Mucosa of descending colon (tissue), 3 donors: ENCODE results near the gene PRKAR1B. TPM values are rescaled to one million over a fixed set of nuclear protein-coding genes. Genes with fewer than 3 reads are reported as not detected.

Source experiments
- ATAC-seq: fragments of 200-7000 bp; cut with Tn5 transposase; one replicate; pipeline ENCODE4 v1.9.1; 2020; ENCODE audit warnings: mild to moderate bottlenecking, moderate library complexity
- DNase-seq, 3 donors: peaks; one replicate each; pipeline ENCODE4 v3.0.0-alpha.2; 2020
- H3K36me3 ChIP-seq: fragments of 200-600 bp; one replicate; pipeline ENCODE4 v1.8.0; 2021; ENCODE audit warnings: low read depth, mild to moderate bottlenecking
- H3K4me1 ChIP-seq: fragments of 200-600 bp; one replicate; pipeline ENCODE4 v1.8.0; 2021; ENCODE audit warnings: low read depth, mild to moderate bottlenecking
- H3K4me3 ChIP-seq: fragments of 200-600 bp; one replicate; pipeline ENCODE4 v1.8.0; 2021; ENCODE audit warnings: mild to moderate bottlenecking
- H3K9me3 ChIP-seq: fragments of 200-600 bp; one replicate; pipeline ENCODE4 v1.8.0; 2021; ENCODE audit warnings: mild to moderate bottlenecking
- CTCF ChIP-seq: fragments of 200-600 bp; IDR thresholded peaks from one replicate; pipeline ENCODE4 v1.8.0; 2022; ENCODE audit warnings: antibody characterized with exemption, mild to moderate bottlenecking
- intact Hi-C, 2 donors: fragments of 100-400 bp; cut with DNase I in 1 of 2; cut with micrococcal nuclease in 1 of 2; formaldehyde crosslinking; loops; one replicate each; pipeline versions ENCODE4 v1.11.0 to v1.11.1; 2022; cut with DNase I, micrococcal nuclease
- total RNA-seq, 3 donors: library from RNA; stranded (reverse); fragmentation: NEBNext Ultra II Directional in 2 of 3; extraction: Animal tissue kit (Norgen Biotek cat#: 25700) in 2 of 3; gene quantifications; one replicate each; pipeline versions ENCODE4 v1.2.1 to v1.2.4, GENCODE V29; 2021 to 2023
- donor health status: DM: no; HTN: no; CAD: no; lungs with moderate emphysema.
- donor health status: DM: no; HTN: no; CAD: no.
- donor health status: DM: no; HTN: yes; CAD: no.

PRKAR1B gene
- total RNA-seq, 3 donors from 2014 or later, result 10.1 to 24.5 (median 24.4) TPM

GRCh38 chr7:595621-596010, 131.5 kb downstream of the PRKAR1B start:
- ATAC-seq, result no peak
- Histone ChIP-seq H3K36me3 (no peaks in the 10 kb centered on the region), H3K9me3 (no peaks in the 10 kb centered on the region), H3K4me1 (no peaks in the 10 kb centered on the region), H3K4me3 (no peak overlapping the region)
- no peak for DNase-seq
- intact Hi-C loops, result no loop called here
- TF ChIP-seq CTCF, result no peak

- no peak for ATAC-seq
- intact Hi-C loops, result no loop called here
- TF ChIP-seq CTCF, result no peak
- H3K36me3 ChIP-seq, result no peaks in the 10 kb centered on the region
- H3K9me3 ChIP-seq, result no peaks in the 10 kb centered on the region
- no peak overlapping the region for H3K4me3 ChIP-seq
- DNase-seq, result peak in 1 of 3 donors; percentile 44
- no peaks in the 10 kb centered on the region for H3K4me1 ChIP-seq
These were observed 132.0 kb downstream of the PRKAR1B start for GRCh38 chr7:594920-595620.

- ATAC-seq, result no peak
- no peaks in the 10 kb centered on the region for H3K4me1 ChIP-seq
- H3K36me3 ChIP-seq, result no peaks in the 10 kb centered on the region
- DNase-seq, result no peak
- H3K4me3 ChIP-seq, result no peak overlapping the region
- H3K9me3 ChIP-seq, result no peaks in the 10 kb centered on the region
- no peak for TF ChIP-seq CTCF
- intact Hi-C loops, result no loop called here
These were observed 132.7 kb downstream of the PRKAR1B start for GRCh38 chr7:594212-594913.

- Histone ChIP-seq H3K9me3 (no peaks in the 10 kb centered on the region), H3K36me3 (no peaks in the 10 kb centered on the region), H3K4me3 (no peak overlapping the region), H3K4me1 (no peaks in the 10 kb centered on the region)
- intact Hi-C loops, result no loop called here
- TF ChIP-seq CTCF, result no peak
- DNase-seq (no peak), ATAC-seq (no peak)
These were observed 133.6 kb downstream of the PRKAR1B start for GRCh38 chr7:593324-594115.

- DNase-seq, result peak in 1 of 3 donors; percentile 40
- no peak for TF ChIP-seq CTCF
- Histone ChIP-seq H3K36me3 (no peaks in the 10 kb centered on the region), H3K4me3 (no peak overlapping the region), H3K4me1 (no peaks in the 10 kb centered on the region), H3K9me3 (no peaks in the 10 kb centered on the region)
- ATAC-seq, result no peak
- intact Hi-C loops, result no loop called here
These were observed 135.0 kb downstream of the PRKAR1B start for GRCh38 chr7:591856-592628.
